PFSK-1 (cell line): ENCODE results near the gene USP4. TPM values are rescaled to one million over a fixed set of nuclear protein-coding genes. Genes with fewer than 3 reads are reported as not detected.

ENCODE experiments used
- FOXP2 ChIP-seq: optimal IDR thresholded peaks from 2 replicates; pipeline ENCODE3; 2011; ENCODE audit warnings: borderline replicate concordance, control low read depth, inconsistent platforms; ENCODE audit not compliant: insufficient read depth; ENCODE audit errors: extremely low read length, extremely low read depth
- POLR2AphosphoS5 ChIP-seq: IDR thresholded peaks from 2 replicates; pipeline ENCODE4 v1.6.1; 2012; ENCODE audit warnings: low read depth, mild to moderate bottlenecking, control low read depth, low read length, moderate library complexity
- REST ChIP-seq, 2 experiments: IDR thresholded peaks; 2 replicates each; pipeline versions ENCODE4 v1.6.1 to v1.8.0; 2011 to 2012; ENCODE audit warnings: low read depth in 2 of 2, low read length in 2 of 2, control low read depth in 1 of 2, inconsistent platforms in 1 of 2, mild to moderate bottlenecking in 1 of 2, moderate library complexity in 1 of 2; ENCODE audit not compliant: insufficient read depth in 1 of 2
- SIN3A ChIP-seq: IDR thresholded peaks from 2 replicates; pipeline ENCODE4 v1.6.1; 2012; ENCODE audit warnings: mild to moderate bottlenecking, low read length, moderate library complexity, borderline replicate concordance; ENCODE audit not compliant: insufficient read depth
- TAF1 ChIP-seq: IDR thresholded peaks from 2 replicates; pipeline ENCODE4 v1.6.1; 2012; ENCODE audit warnings: low read length, control low read depth, borderline replicate concordance; ENCODE audit not compliant: insufficient read depth
- polyA plus RNA-seq: library from polyadenylated mRNA; unstranded; fragments of >200 nt; gene quantifications from one replicate; pipeline ENCODE4 v1.2.1, GENCODE V29; 2012; ENCODE audit warnings: low read depth, missing spikeins; ENCODE audit not compliant: insufficient read length

USP4 gene
- polyA plus RNA-seq: 29.0 TPM

- TF ChIP-seq FOXP2 (peak; percentile 84), TAF1 (peak; percentile 68; the same call in 1 of the 2 replicates), POLR2AphosphoS5 (peak; percentile 54; the same call in 1 of the 2 replicates), SIN3A (no peak), REST (IDR thresholded peaks at IDR 0.05; ENCODE audit: insufficient read depth in 1 of 2, low read depth in 2 of 2, low read length in 2 of 2) (no peak)
Observed at GRCh38 chr3:49339941-49340800, at the start of gene USP4. USP4 (minus strand) TSS chr3:49340053; CDS start chr3:49340024, 29 bp downstream.

- no peak for TF ChIP-seq POLR2AphosphoS5
Observed at GRCh38 chr3:49389297-49389696, 49.4 kb upstream of the USP4 start.

GRCh38 chr3:49388289-49388820 lies 48.5 kb upstream of the USP4 start:
- no peak for TF ChIP-seq TAF1
- TF ChIP-seq REST (IDR thresholded peaks at IDR 0.05; ENCODE audit: insufficient read depth in 1 of 2, low read depth in 2 of 2, low read length in 2 of 2): no peak
- TF ChIP-seq FOXP2: no peak
- TF ChIP-seq SIN3A: no peak
- no peak for TF ChIP-seq POLR2AphosphoS5

- TF ChIP-seq POLR2AphosphoS5: no peak
- no peak for TF ChIP-seq REST (IDR thresholded peaks at IDR 0.05; ENCODE audit: insufficient read depth in 1 of 2, low read depth in 2 of 2, low read length in 2 of 2)
Observed at GRCh38 chr3:49387721-49388120, 47.9 kb upstream of the USP4 start.

- no peak for TF ChIP-seq FOXP2
Observed at GRCh38 chr3:49386056-49386756, 46.4 kb upstream of the USP4 start.

GRCh38 chr3:49385617-49386016 lies 45.8 kb upstream of the USP4 start:
- TF ChIP-seq FOXP2: no peak
- no peak for TF ChIP-seq TAF1
- no peak for TF ChIP-seq SIN3A
- TF ChIP-seq REST (IDR thresholded peaks at IDR 0.05; ENCODE audit: insufficient read depth in 1 of 2, low read depth in 2 of 2, low read length in 2 of 2): no peak
- no peak for TF ChIP-seq POLR2AphosphoS5
